BE2C (cell line): ENCODE results near the gene VEGFB.

Experiments used
- DNase-seq: peaks from one replicate; pipeline ENCODE4 v3.0.0-alpha.2; 2020
- H3K27me3 ChIP-seq: fragments of 250-450 bp; sonication (Bioruptor Pico); 2 replicates; pipeline ENCODE4 v1.5.1; 2020; ENCODE audit warnings: mild to moderate bottlenecking
- H3K36me3 ChIP-seq: fragments of 250-450 bp; sonication (Bioruptor Pico); 2 replicates; pipeline ENCODE4 v1.5.1; 2020; ENCODE audit warnings: mild to moderate bottlenecking
- H3K4me1 ChIP-seq: fragments of 250-450 bp; sonication (Bioruptor Pico); 2 replicates; pipeline ENCODE4 v1.5.1; 2020
- H3K4me3 ChIP-seq: 2 replicates; pipeline ENCODE4 v1.5.1; 2011; ENCODE audit warnings: low read depth, low read length
- H3K9me3 ChIP-seq: fragments of 250-450 bp; sonication (Bioruptor Pico); 2 replicates; pipeline ENCODE4 v1.5.1; 2020
- CTCF ChIP-seq: IDR thresholded peaks from 2 replicates; pipeline ENCODE4 v1.5.1; 2012; ENCODE audit warnings: mild to moderate bottlenecking, low read depth, low read length

VEGFB gene

GRCh38 chr11:64224151-64224890 lies 10.1 kb upstream of the VEGFB start:
- no peaks in the 10 kb centered on the region for H3K36me3 ChIP-seq
- no peaks in the 10 kb centered on the region for H3K9me3 ChIP-seq
- no peak for TF ChIP-seq CTCF
- H3K27me3 ChIP-seq: no peaks in the 10 kb centered on the region
- no peak overlapping the region for H3K4me3 ChIP-seq
- no peak for DNase-seq
- peaks cover 8% of the 10 kb centered on the region for H3K4me1 ChIP-seq

- Histone ChIP-seq H3K36me3 (no peaks in the 10 kb centered on the region), H3K27me3 (no peaks in the 10 kb centered on the region), H3K4me3 (peak overlapping the region; percentile 73), H3K9me3 (no peaks in the 10 kb centered on the region), H3K4me1 (peaks cover 8% of the 10 kb centered on the region)
- no peak for TF ChIP-seq CTCF
- DNase-seq: no peak
Measured at GRCh38 chr11:64224891-64225607, 9.3 kb upstream of the VEGFB start.

GRCh38 chr11:64225608-64226506 lies 8.5 kb upstream of the VEGFB start, which contains the start of the genes NUDT22 and TRPT1:
TSS of gene NUDT22 (plus strand) at chr11:64226274. CDS start at chr11:64226653, 379 bp downstream.
TSS of gene TRPT1 (minus strand) at chr11:64226186. CDS start at chr11:64225860, 326 bp downstream.
- Histone ChIP-seq H3K36me3 (no peaks in the 10 kb centered on the region), H3K4me3 (peak within 1 kb of the TSS; percentile 73), H3K9me3 (no peaks in the 10 kb centered on the region), H3K27me3 (no peaks in the 10 kb centered on the region), H3K4me1 (peaks cover 8% of the 10 kb centered on the region)
- DNase-seq: peak; percentile 87
- no peak for TF ChIP-seq CTCF

GRCh38 chr11:64226507-64227051 lies 7.8 kb upstream of the VEGFB start:
- peaks cover 8% of the 10 kb centered on the region for H3K4me1 ChIP-seq
- DNase-seq: no peak
- no peak for TF ChIP-seq CTCF

GRCh38 chr11:64227405-64227956 lies 6.9 kb upstream of the VEGFB start:
- DNase-seq: no peak
- Histone ChIP-seq H3K27me3 (no peaks in the 10 kb centered on the region), H3K4me1 (peaks cover 8% of the 10 kb centered on the region), H3K36me3 (no peaks in the 10 kb centered on the region), H3K9me3 (no peaks in the 10 kb centered on the region), H3K4me3 (peak overlapping the region; percentile 73; the same call in 1 of the 2 replicates)
- no peak for TF ChIP-seq CTCF

More at GRCh38 chr11:64226507-64227051, 7.8 kb upstream of the VEGFB start:
- Histone ChIP-seq H3K9me3 (no peaks in the 10 kb centered on the region), H3K36me3 (no peaks in the 10 kb centered on the region), H3K4me3 (peak overlapping the region; percentile 73), H3K27me3 (no peaks in the 10 kb centered on the region)
